ENCODE results near the gene SLITRK1. TPM values are rescaled to one million over a fixed set of nuclear protein-coding genes. Genes with fewer than 3 reads are reported as not detected.

The SLITRK1 gene
- total RNA-seq, 1 experiment from 2014 or later, result 1.9 TPM

DNA sequence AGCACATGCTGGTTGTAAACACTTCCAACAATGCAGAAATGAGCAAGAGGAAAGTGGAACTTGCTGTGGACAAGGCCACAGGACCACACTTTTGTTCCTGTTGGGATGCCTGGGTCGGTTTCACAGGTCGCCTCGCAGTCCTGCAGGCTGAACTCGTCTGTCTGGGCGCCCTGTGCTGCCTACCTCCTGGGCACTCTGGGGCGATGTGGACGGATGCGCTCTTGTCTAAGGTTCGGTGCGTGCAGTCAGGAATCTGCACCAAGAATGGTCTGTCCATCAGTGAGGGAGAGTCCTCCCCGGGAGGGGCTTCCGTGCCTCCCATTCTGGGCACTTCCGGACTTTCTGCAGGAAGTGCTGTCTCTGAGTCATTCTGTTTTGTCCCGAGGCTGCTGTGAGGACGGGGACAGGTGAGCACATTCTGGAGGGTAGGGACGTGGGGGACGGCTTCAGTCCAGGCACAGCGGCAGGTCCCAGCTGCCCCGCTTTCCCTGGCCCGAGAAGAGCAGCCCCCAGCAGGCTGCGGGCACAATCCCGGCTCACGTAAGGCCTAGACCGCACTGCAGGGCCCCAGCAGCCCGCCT is 24.1 kb upstream of the SLITRK1 start (continued):
- TF ChIP-seq, protein P1, sequence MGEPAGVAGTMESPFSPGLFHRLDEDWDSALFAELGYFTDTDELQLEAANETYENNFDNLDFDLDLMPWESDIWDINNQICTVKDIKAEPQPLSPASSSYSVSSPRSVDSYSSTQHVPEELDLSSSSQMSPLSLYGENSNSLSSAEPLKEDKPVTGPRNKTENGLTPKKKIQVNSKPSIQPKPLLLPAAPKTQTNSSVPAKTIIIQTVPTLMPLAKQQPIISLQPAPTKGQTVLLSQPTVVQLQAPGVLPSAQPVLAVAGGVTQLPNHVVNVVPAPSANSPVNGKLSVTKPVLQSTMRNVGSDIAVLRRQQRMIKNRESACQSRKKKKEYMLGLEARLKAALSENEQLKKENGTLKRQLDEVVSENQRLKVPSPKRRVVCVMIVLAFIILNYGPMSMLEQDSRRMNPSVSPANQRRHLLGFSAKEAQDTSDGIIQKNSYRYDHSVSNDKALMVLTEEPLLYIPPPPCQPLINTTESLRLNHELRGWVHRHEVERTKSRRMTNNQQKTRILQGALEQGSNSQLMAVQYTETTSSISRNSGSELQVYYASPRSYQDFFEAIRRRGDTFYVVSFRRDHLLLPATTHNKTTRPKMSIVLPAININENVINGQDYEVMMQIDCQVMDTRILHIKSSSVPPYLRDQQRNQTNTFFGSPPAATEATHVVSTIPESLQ (CRISPR knock-in tag; IDR thresholded peaks at IDR 0.05), result no peak
- TF ChIP-seq FOXK1 (CRISPR knock-in tag; IDR thresholded peaks at IDR 0.05), result no peak
- no peak for TF ChIP-seq ZNF219 (CRISPR knock-in tag; IDR thresholded peaks at IDR 0.05; ENCODE audit: borderline replicate concordance)
- TF ChIP-seq, protein P2, sequence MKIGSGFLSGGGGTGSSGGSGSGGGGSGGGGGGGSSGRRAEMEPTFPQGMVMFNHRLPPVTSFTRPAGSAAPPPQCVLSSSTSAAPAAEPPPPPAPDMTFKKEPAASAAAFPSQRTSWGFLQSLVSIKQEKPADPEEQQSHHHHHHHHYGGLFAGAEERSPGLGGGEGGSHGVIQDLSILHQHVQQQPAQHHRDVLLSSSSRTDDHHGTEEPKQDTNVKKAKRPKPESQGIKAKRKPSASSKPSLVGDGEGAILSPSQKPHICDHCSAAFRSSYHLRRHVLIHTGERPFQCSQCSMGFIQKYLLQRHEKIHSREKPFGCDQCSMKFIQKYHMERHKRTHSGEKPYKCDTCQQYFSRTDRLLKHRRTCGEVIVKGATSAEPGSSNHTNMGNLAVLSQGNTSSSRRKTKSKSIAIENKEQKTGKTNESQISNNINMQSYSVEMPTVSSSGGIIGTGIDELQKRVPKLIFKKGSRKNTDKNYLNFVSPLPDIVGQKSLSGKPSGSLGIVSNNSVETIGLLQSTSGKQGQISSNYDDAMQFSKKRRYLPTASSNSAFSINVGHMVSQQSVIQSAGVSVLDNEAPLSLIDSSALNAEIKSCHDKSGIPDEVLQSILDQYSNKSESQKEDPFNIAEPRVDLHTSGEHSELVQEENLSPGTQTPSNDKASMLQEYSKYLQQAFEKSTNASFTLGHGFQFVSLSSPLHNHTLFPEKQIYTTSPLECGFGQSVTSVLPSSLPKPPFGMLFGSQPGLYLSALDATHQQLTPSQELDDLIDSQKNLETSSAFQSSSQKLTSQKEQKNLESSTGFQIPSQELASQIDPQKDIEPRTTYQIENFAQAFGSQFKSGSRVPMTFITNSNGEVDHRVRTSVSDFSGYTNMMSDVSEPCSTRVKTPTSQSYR (CRISPR knock-in tag; IDR thresholded peaks at IDR 0.05), result no peak

DNA sequence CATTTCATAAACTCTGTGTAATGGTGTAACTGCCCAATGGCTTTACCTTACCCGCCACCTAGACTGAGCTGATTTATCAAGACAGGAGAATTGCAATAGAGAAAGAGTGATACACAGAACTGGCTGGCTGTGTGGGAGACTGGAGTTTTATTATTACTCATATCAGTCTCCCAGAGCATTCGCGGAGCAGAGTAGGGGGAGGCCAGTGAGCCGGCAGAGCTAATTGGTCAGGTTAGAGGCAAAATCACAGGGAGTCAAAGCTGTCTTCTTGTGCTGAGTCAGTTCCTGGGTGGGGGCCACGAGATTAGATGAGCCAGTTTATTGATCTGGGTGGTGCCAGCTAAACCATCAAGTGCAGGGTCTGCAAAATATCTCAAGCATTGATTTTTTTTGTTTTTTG is 23.4 kb upstream of the SLITRK1 start:
- no peak overlapping the region for H3K4me3 Mint-ChIP-seq
- no peak overlapping the region for H3K27ac Mint-ChIP-seq
- H3K36me3 Mint-ChIP-seq, result no peaks in the 10 kb centered on the region
- no peaks in the 10 kb centered on the region for H3K9me3 Mint-ChIP-seq
- ATAC-seq, result no peak
- CTCF ChIA-PET, result no interaction called here
- H3K4me1 Mint-ChIP-seq, result no peaks in the 10 kb centered on the region; the same call in 1 of the 2 replicates
- POLR2A ChIA-PET, result no interaction called here
- DNase-seq (ENCODE audit: low spot score), result no peak
- no peaks in the 10 kb centered on the region for H3K27me3 Mint-ChIP-seq (ENCODE audit: low read depth)
- TF ChIP-seq ZNF317 (CRISPR knock-in tag; IDR thresholded peaks at IDR 0.05; ENCODE audit: borderline replicate concordance, low read depth) (no peak), NR1H2 (CRISPR knock-in tag; IDR thresholded peaks at IDR 0.05) (no peak), GTF2I (CRISPR knock-in tag; conservative IDR thresholded peaks at IDR 0.05) (no peak), ZNF396 (CRISPR knock-in tag; IDR thresholded peaks at IDR 0.05; ENCODE audit: borderline replicate concordance) (no peak), CREM (CRISPR knock-in tag; IDR thresholded peaks at IDR 0.05) (no peak), SP1 (CRISPR knock-in tag; conservative IDR thresholded peaks at IDR 0.05) (no peak), GABPB1 (CRISPR knock-in tag; IDR thresholded peaks at IDR 0.05) (no peak), HMGA2 (CRISPR knock-in tag; IDR thresholded peaks at IDR 0.05) (no peak), CBFB (CRISPR knock-in tag; IDR thresholded peaks at IDR 0.05; ENCODE audit: low read depth) (no peak)
- TF ChIP-seq, protein P3, sequence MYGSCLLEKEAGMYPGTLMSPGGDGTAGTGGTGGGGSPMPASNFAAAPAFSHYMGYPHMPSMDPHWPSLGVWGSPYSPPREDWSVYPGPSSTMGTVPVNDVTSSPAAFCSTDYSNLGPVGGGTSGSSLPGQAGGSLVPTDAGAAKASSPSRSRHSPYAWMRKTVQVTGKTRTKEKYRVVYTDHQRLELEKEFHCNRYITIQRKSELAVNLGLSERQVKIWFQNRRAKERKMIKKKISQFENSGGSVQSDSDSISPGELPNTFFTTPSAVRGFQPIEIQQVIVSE (CRISPR knock-in tag; IDR thresholded peaks at IDR 0.05; ENCODE audit: borderline replicate concordance), result no peak
- TF ChIP-seq, protein P4, sequence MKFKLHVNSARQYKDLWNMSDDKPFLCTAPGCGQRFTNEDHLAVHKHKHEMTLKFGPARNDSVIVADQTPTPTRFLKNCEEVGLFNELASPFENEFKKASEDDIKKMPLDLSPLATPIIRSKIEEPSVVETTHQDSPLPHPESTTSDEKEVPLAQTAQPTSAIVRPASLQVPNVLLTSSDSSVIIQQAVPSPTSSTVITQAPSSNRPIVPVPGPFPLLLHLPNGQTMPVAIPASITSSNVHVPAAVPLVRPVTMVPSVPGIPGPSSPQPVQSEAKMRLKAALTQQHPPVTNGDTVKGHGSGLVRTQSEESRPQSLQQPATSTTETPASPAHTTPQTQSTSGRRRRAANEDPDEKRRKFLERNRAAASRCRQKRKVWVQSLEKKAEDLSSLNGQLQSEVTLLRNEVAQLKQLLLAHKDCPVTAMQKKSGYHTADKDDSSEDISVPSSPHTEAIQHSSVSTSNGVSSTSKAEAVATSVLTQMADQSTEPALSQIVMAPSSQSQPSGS (CRISPR knock-in tag; IDR thresholded peaks at IDR 0.05; ENCODE audit: borderline replicate concordance, low read depth), result no peak
- TF ChIP-seq, protein P5, sequence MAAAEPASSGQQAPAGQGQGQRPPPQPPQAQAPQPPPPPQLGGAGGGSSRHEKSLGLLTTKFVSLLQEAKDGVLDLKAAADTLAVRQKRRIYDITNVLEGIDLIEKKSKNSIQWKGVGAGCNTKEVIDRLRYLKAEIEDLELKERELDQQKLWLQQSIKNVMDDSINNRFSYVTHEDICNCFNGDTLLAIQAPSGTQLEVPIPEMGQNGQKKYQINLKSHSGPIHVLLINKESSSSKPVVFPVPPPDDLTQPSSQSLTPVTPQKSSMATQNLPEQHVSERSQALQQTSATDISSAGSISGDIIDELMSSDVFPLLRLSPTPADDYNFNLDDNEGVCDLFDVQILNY (CRISPR knock-in tag; IDR thresholded peaks at IDR 0.05), result no peak
- TF ChIP-seq, protein P6, sequence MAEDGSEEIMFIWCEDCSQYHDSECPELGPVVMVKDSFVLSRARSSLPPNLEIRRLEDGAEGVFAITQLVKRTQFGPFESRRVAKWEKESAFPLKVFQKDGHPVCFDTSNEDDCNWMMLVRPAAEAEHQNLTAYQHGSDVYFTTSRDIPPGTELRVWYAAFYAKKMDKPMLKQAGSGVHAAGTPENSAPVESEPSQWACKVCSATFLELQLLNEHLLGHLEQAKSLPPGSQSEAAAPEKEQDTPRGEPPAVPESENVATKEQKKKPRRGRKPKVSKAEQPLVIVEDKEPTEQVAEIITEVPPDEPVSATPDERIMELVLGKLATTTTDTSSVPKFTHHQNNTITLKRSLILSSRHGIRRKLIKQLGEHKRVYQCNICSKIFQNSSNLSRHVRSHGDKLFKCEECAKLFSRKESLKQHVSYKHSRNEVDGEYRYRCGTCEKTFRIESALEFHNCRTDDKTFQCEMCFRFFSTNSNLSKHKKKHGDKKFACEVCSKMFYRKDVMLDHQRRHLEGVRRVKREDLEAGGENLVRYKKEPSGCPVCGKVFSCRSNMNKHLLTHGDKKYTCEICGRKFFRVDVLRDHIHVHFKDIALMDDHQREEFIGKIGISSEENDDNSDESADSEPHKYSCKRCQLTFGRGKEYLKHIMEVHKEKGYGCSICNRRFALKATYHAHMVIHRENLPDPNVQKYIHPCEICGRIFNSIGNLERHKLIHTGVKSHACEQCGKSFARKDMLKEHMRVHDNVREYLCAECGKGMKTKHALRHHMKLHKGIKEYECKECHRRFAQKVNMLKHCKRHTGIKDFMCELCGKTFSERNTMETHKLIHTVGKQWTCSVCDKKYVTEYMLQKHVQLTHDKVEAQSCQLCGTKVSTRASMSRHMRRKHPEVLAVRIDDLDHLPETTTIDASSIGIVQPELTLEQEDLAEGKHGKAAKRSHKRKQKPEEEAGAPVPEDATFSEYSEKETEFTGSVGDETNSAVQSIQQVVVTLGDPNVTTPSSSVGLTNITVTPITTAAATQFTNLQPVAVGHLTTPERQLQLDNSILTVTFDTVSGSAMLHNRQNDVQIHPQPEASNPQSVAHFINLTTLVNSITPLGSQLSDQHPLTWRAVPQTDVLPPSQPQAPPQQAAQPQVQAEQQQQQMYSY (CRISPR knock-in tag; IDR thresholded peaks at IDR 0.05), result no peak
- TF ChIP-seq, protein P7, sequence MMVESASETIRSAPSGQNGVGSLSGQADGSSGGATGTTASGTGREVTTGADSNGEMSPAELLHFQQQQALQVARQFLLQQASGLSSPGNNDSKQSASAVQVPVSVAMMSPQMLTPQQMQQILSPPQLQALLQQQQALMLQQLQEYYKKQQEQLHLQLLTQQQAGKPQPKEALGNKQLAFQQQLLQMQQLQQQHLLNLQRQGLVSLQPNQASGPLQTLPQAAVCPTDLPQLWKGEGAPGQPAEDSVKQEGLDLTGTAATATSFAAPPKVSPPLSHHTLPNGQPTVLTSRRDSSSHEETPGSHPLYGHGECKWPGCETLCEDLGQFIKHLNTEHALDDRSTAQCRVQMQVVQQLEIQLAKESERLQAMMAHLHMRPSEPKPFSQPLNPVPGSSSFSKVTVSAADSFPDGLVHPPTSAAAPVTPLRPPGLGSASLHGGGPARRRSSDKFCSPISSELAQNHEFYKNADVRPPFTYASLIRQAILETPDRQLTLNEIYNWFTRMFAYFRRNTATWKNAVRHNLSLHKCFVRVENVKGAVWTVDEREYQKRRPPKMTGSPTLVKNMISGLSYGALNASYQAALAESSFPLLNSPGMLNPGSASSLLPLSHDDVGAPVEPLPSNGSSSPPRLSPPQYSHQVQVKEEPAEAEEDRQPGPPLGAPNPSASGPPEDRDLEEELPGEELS (CRISPR knock-in tag; IDR thresholded peaks at IDR 0.05), result no peak
- TF ChIP-seq, protein P8, sequence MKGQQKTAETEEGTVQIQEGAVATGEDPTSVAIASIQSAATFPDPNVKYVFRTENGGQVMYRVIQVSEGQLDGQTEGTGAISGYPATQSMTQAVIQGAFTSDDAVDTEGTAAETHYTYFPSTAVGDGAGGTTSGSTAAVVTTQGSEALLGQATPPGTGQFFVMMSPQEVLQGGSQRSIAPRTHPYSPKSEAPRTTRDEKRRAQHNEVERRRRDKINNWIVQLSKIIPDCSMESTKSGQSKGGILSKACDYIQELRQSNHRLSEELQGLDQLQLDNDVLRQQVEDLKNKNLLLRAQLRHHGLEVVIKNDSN (CRISPR knock-in tag; IDR thresholded peaks at IDR 0.05), result no peak
- TF ChIP-seq, protein P9, sequence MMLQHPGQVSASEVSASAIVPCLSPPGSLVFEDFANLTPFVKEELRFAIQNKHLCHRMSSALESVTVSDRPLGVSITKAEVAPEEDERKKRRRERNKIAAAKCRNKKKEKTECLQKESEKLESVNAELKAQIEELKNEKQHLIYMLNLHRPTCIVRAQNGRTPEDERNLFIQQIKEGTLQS (CRISPR knock-in tag; conservative IDR thresholded peaks at IDR 0.05), result no peak

All from WTC11 (cell line).